ENCODE results near the gene RPGRIP1.

RPGRIP1 gene

GRCh38 chr14:21317398-21317797 is 37.5 kb downstream of the RPGRIP1 start:
- peak overlapping the region; percentile 49 for H4K8ac ChIP-seq (ENCODE audit: low read length)
- no peak overlapping the region for H3K18ac ChIP-seq (ENCODE audit: low read depth in 1 of 2, low read length in 2 of 2)
- no peak overlapping the region for H2AK5ac ChIP-seq (ENCODE audit: low read length, severe bottlenecking)
- H3K4me2 ChIP-seq (ENCODE audit: low read length, poor library complexity, severe bottlenecking): no peak overlapping the region
- no peak overlapping the region for H3K14ac ChIP-seq (ENCODE audit: low read length in 2 of 2)
- H3K23ac ChIP-seq (ENCODE audit: low read length in 2 of 2): no peak overlapping the region
- no peak overlapping the region for H2BK120ac ChIP-seq (ENCODE audit: low read depth, low read length)
- no peak overlapping the region for H2BK15ac ChIP-seq (ENCODE audit: low read depth, poor library complexity, severe bottlenecking)
- H2AFZ ChIP-seq (ENCODE audit: low read depth, low read length): no peak overlapping the region
- H3K36me3 ChIP-seq (ENCODE audit: control insufficient read depth in 1 of 2, insufficient read depth in 2 of 2, low read depth in 1 of 2, low read length in 2 of 2): no peaks in the 10 kb centered on the region
- no peak overlapping the region for H2BK12ac ChIP-seq (ENCODE audit: low read length in 2 of 2)
- no peaks in the 10 kb centered on the region for H3K9me3 ChIP-seq (ENCODE audit: control insufficient read depth, low read length)
- no peaks in the 10 kb centered on the region for H3K79me1 ChIP-seq (replicated peaks; ENCODE audit: low read length, poor library complexity, severe bottlenecking)
- H4K91ac ChIP-seq (ENCODE audit: low read length): no peak overlapping the region
- H3K4me3 ChIP-seq (ENCODE audit: insufficient read depth in 1 of 2, low read depth in 1 of 2, low read length in 2 of 2): no peak overlapping the region
- no peak overlapping the region for H2BK5ac ChIP-seq (ENCODE audit: low read depth, low read length, poor library complexity, severe bottlenecking)
- no peak for DNase-seq
- H3K4me1 ChIP-seq (ENCODE audit: control insufficient read depth, insufficient read depth, low read depth, low read length): no peaks in the 10 kb centered on the region
- H3K27me3 ChIP-seq (ENCODE audit: control insufficient read depth in 1 of 2, insufficient read depth in 1 of 2, low read length in 2 of 2): peaks cover 14 to 27% of the 10 kb centered on the region in 2 experiments
- WGBS: 72% methylated on average over 3 of the region's 3 CpGs
- no peak overlapping the region for H3K9ac ChIP-seq (ENCODE audit: low read length)
- no peak overlapping the region for H3K4ac ChIP-seq (ENCODE audit: low read depth in 1 of 2, low read length in 2 of 2)
- no peak overlapping the region for H3K27ac ChIP-seq (ENCODE audit: low read length, poor library complexity, severe bottlenecking)

DNA sequence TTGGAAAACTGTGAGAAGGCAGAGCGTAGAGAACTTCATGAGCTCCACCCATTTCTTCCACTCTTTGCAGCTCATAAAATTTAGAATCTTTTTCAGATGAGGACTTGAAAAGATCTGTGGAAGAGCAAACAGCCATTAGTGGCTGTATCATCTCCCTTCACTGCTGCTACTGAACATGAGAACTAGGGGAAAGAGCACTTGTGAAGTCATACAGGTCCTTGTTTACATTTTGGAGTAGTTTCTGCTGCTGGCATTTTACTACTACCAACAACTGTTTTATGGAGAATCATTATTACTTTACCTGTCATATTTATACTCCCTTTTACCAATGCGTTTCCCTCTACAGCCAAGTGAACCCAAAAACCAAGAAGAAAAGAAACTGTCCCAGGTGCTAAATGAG is 41.0 kb downstream of the RPGRIP1 start:
- Histone ChIP-seq H2BK5ac (ENCODE audit: low read depth, low read length, poor library complexity, severe bottlenecking) (no peak overlapping the region), H3K23ac (ENCODE audit: low read length in 2 of 2) (no peak overlapping the region), H2AFZ (ENCODE audit: low read depth, low read length) (no peak overlapping the region), H3K4me1 (ENCODE audit: control insufficient read depth, insufficient read depth, low read depth, low read length) (no peaks in the 10 kb centered on the region), H2BK12ac (ENCODE audit: low read length in 2 of 2) (no peak overlapping the region), H3K79me1 (replicated peaks; ENCODE audit: low read length, poor library complexity, severe bottlenecking) (no peaks in the 10 kb centered on the region), H3K9me3 (ENCODE audit: control insufficient read depth, low read length) (peaks cover 3% of the 10 kb centered on the region), H2BK120ac (ENCODE audit: low read depth, low read length) (no peak overlapping the region), H3K27me3 (ENCODE audit: control insufficient read depth in 1 of 2, insufficient read depth in 1 of 2, low read length in 2 of 2) (peaks cover 26% of the 10 kb centered on the region in 2 experiments), H3K36me3 (ENCODE audit: control insufficient read depth in 1 of 2, insufficient read depth in 2 of 2, low read depth in 1 of 2, low read length in 2 of 2) (no peaks in the 10 kb centered on the region), H3K4me3 (ENCODE audit: insufficient read depth in 1 of 2, low read depth in 1 of 2, low read length in 2 of 2) (no peak overlapping the region), H3K14ac (ENCODE audit: low read length in 2 of 2) (no peak overlapping the region), H3K4ac (ENCODE audit: low read depth in 1 of 2, low read length in 2 of 2) (no peak overlapping the region), H3K4me2 (ENCODE audit: low read length, poor library complexity, severe bottlenecking) (no peak overlapping the region), H2BK15ac (ENCODE audit: low read depth, poor library complexity, severe bottlenecking) (no peak overlapping the region), H4K8ac (ENCODE audit: low read length) (no peak overlapping the region), H3K18ac (ENCODE audit: low read depth in 1 of 2, low read length in 2 of 2) (peak overlapping the region in 1 of 2 experiments; percentile 59), H4K91ac (ENCODE audit: low read length) (no peak overlapping the region), H2AK5ac (ENCODE audit: low read length, severe bottlenecking) (no peak overlapping the region), H3K27ac (ENCODE audit: low read length, poor library complexity, severe bottlenecking) (no peak overlapping the region), H3K9ac (ENCODE audit: low read length) (no peak overlapping the region)
- no peak for DNase-seq
- 91% methylated on average over 1 of the region's 2 CpGs for WGBS

- peak; percentile 38 for DNase-seq
- Histone ChIP-seq H3K14ac (ENCODE audit: low read length in 2 of 2) (no peak overlapping the region), H3K4me1 (ENCODE audit: control insufficient read depth, insufficient read depth, low read depth, low read length) (no peaks in the 10 kb centered on the region), H3K4me2 (ENCODE audit: low read length, poor library complexity, severe bottlenecking) (no peak overlapping the region), H3K18ac (ENCODE audit: low read depth in 1 of 2, low read length in 2 of 2) (no peak overlapping the region), H3K9ac (ENCODE audit: low read length) (no peak overlapping the region), H3K36me3 (ENCODE audit: control insufficient read depth in 1 of 2, insufficient read depth in 2 of 2, low read depth in 1 of 2, low read length in 2 of 2) (no peaks in the 10 kb centered on the region), H2AFZ (ENCODE audit: low read depth, low read length) (no peak overlapping the region), H3K79me1 (replicated peaks; ENCODE audit: low read length, poor library complexity, severe bottlenecking) (no peaks in the 10 kb centered on the region), H3K27ac (ENCODE audit: low read length, poor library complexity, severe bottlenecking) (no peak overlapping the region), H3K4ac (ENCODE audit: low read depth in 1 of 2, low read length in 2 of 2) (no peak overlapping the region), H2BK15ac (ENCODE audit: low read depth, poor library complexity, severe bottlenecking) (no peak overlapping the region), H2AK5ac (ENCODE audit: low read length, severe bottlenecking) (no peak overlapping the region), H4K91ac (ENCODE audit: low read length) (no peak overlapping the region), H2BK5ac (ENCODE audit: low read depth, low read length, poor library complexity, severe bottlenecking) (no peak overlapping the region), H4K8ac (ENCODE audit: low read length) (no peak overlapping the region), H3K27me3 (ENCODE audit: control insufficient read depth in 1 of 2, insufficient read depth in 1 of 2, low read length in 2 of 2) (peaks cover 18 to 21% of the 10 kb centered on the region in 2 experiments), H2BK120ac (ENCODE audit: low read depth, low read length) (no peak overlapping the region), H3K4me3 (ENCODE audit: insufficient read depth in 1 of 2, low read depth in 1 of 2, low read length in 2 of 2) (no peak overlapping the region), H3K9me3 (ENCODE audit: control insufficient read depth, low read length) (peaks cover 3% of the 10 kb centered on the region), H3K23ac (ENCODE audit: low read length in 2 of 2) (no peak overlapping the region), H2BK12ac (ENCODE audit: low read length in 2 of 2) (no peak overlapping the region)
- WGBS: 100% methylated on average over 1 of the region's 2 CpGs
Observed at GRCh38 chr14:21322716-21323115, 42.8 kb downstream of the RPGRIP1 start.

- H3K4me3 ChIP-seq (ENCODE audit: insufficient read depth in 1 of 2, low read depth in 1 of 2, low read length in 2 of 2): no peak overlapping the region
- H3K79me1 ChIP-seq (replicated peaks; ENCODE audit: low read length, poor library complexity, severe bottlenecking): no peaks in the 10 kb centered on the region
- no peaks in the 10 kb centered on the region for H3K36me3 ChIP-seq (ENCODE audit: control insufficient read depth in 1 of 2, insufficient read depth in 2 of 2, low read depth in 1 of 2, low read length in 2 of 2)
- H3K4me1 ChIP-seq (ENCODE audit: control insufficient read depth, insufficient read depth, low read depth, low read length): no peaks in the 10 kb centered on the region
- no peak overlapping the region for H3K4me2 ChIP-seq (ENCODE audit: low read length, poor library complexity, severe bottlenecking)
- H3K14ac ChIP-seq (ENCODE audit: low read length in 2 of 2): no peak overlapping the region
- H3K9me3 ChIP-seq (ENCODE audit: control insufficient read depth, low read length): peaks cover 3% of the 10 kb centered on the region
- H3K27ac ChIP-seq (ENCODE audit: low read length, poor library complexity, severe bottlenecking): no peak overlapping the region
- peaks cover 6 to 12% of the 10 kb centered on the region in 2 experiments for H3K27me3 ChIP-seq (ENCODE audit: control insufficient read depth in 1 of 2, insufficient read depth in 1 of 2, low read length in 2 of 2)
- H2BK120ac ChIP-seq (ENCODE audit: low read depth, low read length): no peak overlapping the region
- no peak overlapping the region for H2AK5ac ChIP-seq (ENCODE audit: low read length, severe bottlenecking)
- no peak overlapping the region for H2BK15ac ChIP-seq (ENCODE audit: low read depth, poor library complexity, severe bottlenecking)
- H3K18ac ChIP-seq (ENCODE audit: low read depth in 1 of 2, low read length in 2 of 2): no peak overlapping the region
- no peak overlapping the region for H3K4ac ChIP-seq (ENCODE audit: low read depth in 1 of 2, low read length in 2 of 2)
- 88% methylated on average over 1 of the region's 1 CpG for WGBS
- no peak overlapping the region for H4K8ac ChIP-seq (ENCODE audit: low read length)
- H4K91ac ChIP-seq (ENCODE audit: low read length): no peak overlapping the region
- DNase-seq: no peak
- H2BK12ac ChIP-seq (ENCODE audit: low read length in 2 of 2): no peak overlapping the region
- H3K23ac ChIP-seq (ENCODE audit: low read length in 2 of 2): no peak overlapping the region
- no peak overlapping the region for H3K9ac ChIP-seq (ENCODE audit: low read length)
- no peak overlapping the region for H2AFZ ChIP-seq (ENCODE audit: low read depth, low read length)
- no peak overlapping the region for H2BK5ac ChIP-seq (ENCODE audit: low read depth, low read length, poor library complexity, severe bottlenecking)
Observed at GRCh38 chr14:21326972-21327371, 47.1 kb downstream of the RPGRIP1 start.
